ENCODE data around the gene ZNF81. TPM values are rescaled to one million over a fixed set of nuclear protein-coding genes. Genes with fewer than 3 reads are reported as not detected.
A peak's percentile ranks its signal among the peaks of the same experiment; 100 is the strongest.

Gene ZNF81
- total and polyA plus RNA-seq, 2 donors (not counting 1 experiment from before 2014, with no cell fraction given), result 3.5 to 5.4 TPM

GRCh38 chrX:47936224-47936939, 99.7 kb downstream of the ZNF81 start:
- H3K27me3 ChIP-seq (ENCODE audit: control insufficient read depth, insufficient read depth, low read length), result no peaks in the 10 kb centered on the region
- no peak overlapping the region for H3K27ac ChIP-seq (ENCODE audit: insufficient read depth, low read length)
- peak overlapping the region; percentile 5 for H3K4me2 ChIP-seq (ENCODE audit: extremely low read depth, insufficient read depth, low read length)
- peak; percentile 0 to 6 for DNase-seq (ENCODE audit: low read depth in 2 of 2)
- H3K4me1 ChIP-seq (ENCODE audit: control insufficient read depth, extremely low read depth, insufficient read depth, low read length), result no peaks in the 10 kb centered on the region
- H3K79me2 ChIP-seq (ENCODE audit: control insufficient read depth, insufficient read depth, low read length), result no peaks in the 10 kb centered on the region
- no peak overlapping the region for H2AFZ ChIP-seq (ENCODE audit: low read length)
- H3K4me3 ChIP-seq (replicated peaks in 1 of 4; ENCODE audit: control extremely low read depth in 1 of 4, insufficient read depth in 1 of 4, low read depth in 3 of 4, low read length in 4 of 4), result peak overlapping the region in 1 of 4 experiments; percentile 33
- H3K9me3 ChIP-seq (ENCODE audit: control insufficient read depth, insufficient read depth, low read depth, low read length), result no peaks in the 10 kb centered on the region
- no peak for TF ChIP-seq EZH2 (IDR thresholded peaks at IDR 0.05; ENCODE audit: low read length, missing control alignments)
- TF ChIP-seq, protein P1, sequence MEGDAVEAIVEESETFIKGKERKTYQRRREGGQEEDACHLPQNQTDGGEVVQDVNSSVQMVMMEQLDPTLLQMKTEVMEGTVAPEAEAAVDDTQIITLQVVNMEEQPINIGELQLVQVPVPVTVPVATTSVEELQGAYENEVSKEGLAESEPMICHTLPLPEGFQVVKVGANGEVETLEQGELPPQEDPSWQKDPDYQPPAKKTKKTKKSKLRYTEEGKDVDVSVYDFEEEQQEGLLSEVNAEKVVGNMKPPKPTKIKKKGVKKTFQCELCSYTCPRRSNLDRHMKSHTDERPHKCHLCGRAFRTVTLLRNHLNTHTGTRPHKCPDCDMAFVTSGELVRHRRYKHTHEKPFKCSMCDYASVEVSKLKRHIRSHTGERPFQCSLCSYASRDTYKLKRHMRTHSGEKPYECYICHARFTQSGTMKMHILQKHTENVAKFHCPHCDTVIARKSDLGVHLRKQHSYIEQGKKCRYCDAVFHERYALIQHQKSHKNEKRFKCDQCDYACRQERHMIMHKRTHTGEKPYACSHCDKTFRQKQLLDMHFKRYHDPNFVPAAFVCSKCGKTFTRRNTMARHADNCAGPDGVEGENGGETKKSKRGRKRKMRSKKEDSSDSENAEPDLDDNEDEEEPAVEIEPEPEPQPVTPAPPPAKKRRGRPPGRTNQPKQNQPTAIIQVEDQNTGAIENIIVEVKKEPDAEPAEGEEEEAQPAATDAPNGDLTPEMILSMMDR (conservative IDR thresholded peaks at IDR 0.05 in 1 of 2, IDR thresholded peaks at IDR 0.05 in 1 of 2; ENCODE audit: low read depth in 1 of 2, low read length in 2 of 2), result no peak
- H4K20me1 ChIP-seq (ENCODE audit: control insufficient read depth, extremely low read depth, insufficient read depth, low read length), result no peaks in the 10 kb centered on the region
- H3K9ac ChIP-seq (ENCODE audit: insufficient read depth, low read length), result no peak overlapping the region
- H3K36me3 ChIP-seq (ENCODE audit: control insufficient read depth, insufficient read depth, low read length), result no peaks in the 10 kb centered on the region

DNA sequence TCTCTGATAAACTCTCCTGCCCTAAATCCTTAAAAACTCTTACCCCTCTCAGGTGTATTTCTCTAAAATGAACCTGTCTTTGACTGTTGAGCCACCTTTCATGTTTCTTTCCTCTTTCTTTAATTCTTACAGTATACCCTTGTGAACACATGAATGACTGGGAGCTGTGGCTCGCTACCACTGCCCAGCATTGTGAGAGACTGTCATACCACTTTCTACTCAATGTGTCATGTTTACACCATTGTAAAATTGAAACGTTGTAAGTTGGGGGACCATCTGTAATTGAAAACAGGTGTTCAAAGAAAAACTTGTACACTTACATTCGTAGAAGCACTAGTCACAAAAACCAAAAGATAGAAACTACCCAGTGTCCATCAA, 100.2 kb downstream of the ZNF81 start:
- DNase-seq (ENCODE audit: low read depth in 2 of 2), result no peak
- H3K4me1 ChIP-seq (ENCODE audit: control insufficient read depth, extremely low read depth, insufficient read depth, low read length), result no peaks in the 10 kb centered on the region
- H3K79me2 ChIP-seq (ENCODE audit: control insufficient read depth, insufficient read depth, low read length), result no peaks in the 10 kb centered on the region
- no peaks in the 10 kb centered on the region for H3K27me3 ChIP-seq (ENCODE audit: control insufficient read depth, insufficient read depth, low read length)
- no peaks in the 10 kb centered on the region for H3K36me3 ChIP-seq (ENCODE audit: control insufficient read depth, insufficient read depth, low read length)
- no peaks in the 10 kb centered on the region for H3K9me3 ChIP-seq (ENCODE audit: control insufficient read depth, insufficient read depth, low read depth, low read length)
- H4K20me1 ChIP-seq (ENCODE audit: control insufficient read depth, extremely low read depth, insufficient read depth, low read length), result no peaks in the 10 kb centered on the region
- H3K4me2 ChIP-seq (ENCODE audit: extremely low read depth, insufficient read depth, low read length), result no peak overlapping the region
- no peak overlapping the region for H3K9ac ChIP-seq (ENCODE audit: insufficient read depth, low read length)
- H2AFZ ChIP-seq (ENCODE audit: low read length), result no peak overlapping the region
- H3K4me3 ChIP-seq (replicated peaks in 1 of 4; ENCODE audit: control extremely low read depth in 1 of 4, insufficient read depth in 1 of 4, low read depth in 3 of 4, low read length in 4 of 4), result no peak overlapping the region
- no peak for TF ChIP-seq EZH2 (IDR thresholded peaks at IDR 0.05; ENCODE audit: low read length, missing control alignments)
- TF ChIP-seq, protein P1 (conservative IDR thresholded peaks at IDR 0.05 in 1 of 2, IDR thresholded peaks at IDR 0.05 in 1 of 2; ENCODE audit: low read depth in 1 of 2, low read length in 2 of 2), result no peak
- H3K27ac ChIP-seq (ENCODE audit: insufficient read depth, low read length), result no peak overlapping the region

DNA sequence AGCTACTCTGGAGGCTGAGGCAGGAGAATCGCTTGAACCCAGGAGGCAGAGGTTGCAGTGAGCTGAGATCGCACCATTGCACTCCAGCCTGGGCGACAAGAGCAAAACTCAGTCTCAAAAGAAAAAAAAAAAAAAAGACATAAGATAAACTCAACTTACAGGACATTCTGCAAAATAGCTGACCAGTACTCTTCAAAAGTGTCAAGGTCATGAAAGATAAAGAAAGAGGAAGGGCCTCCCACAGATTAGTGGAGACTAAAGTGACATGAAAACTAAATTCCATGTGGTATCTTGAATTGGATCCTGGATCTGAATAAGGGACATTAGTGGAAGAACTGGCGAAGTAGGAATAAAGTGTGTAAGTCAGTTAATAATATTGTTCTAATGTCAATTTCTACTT, 103.7 kb downstream of the ZNF81 start:
- Histone ChIP-seq H3K79me2 (ENCODE audit: control insufficient read depth, insufficient read depth, low read length) (no peaks in the 10 kb centered on the region), H2AFZ (ENCODE audit: low read length) (no peak overlapping the region), H3K9me3 (ENCODE audit: control insufficient read depth, insufficient read depth, low read depth, low read length) (no peaks in the 10 kb centered on the region), H3K27me3 (ENCODE audit: control insufficient read depth, insufficient read depth, low read length) (no peaks in the 10 kb centered on the region), H4K20me1 (ENCODE audit: control insufficient read depth, extremely low read depth, insufficient read depth, low read length) (no peaks in the 10 kb centered on the region), H3K4me3 (replicated peaks in 1 of 4; ENCODE audit: control extremely low read depth in 1 of 4, insufficient read depth in 1 of 4, low read depth in 3 of 4, low read length in 4 of 4) (no peak overlapping the region), H3K9ac (ENCODE audit: insufficient read depth, low read length) (no peak overlapping the region), H3K27ac (ENCODE audit: insufficient read depth, low read length) (no peak overlapping the region), H3K4me1 (ENCODE audit: control insufficient read depth, extremely low read depth, insufficient read depth, low read length) (no peaks in the 10 kb centered on the region), H3K36me3 (ENCODE audit: control insufficient read depth, insufficient read depth, low read length) (no peaks in the 10 kb centered on the region), H3K4me2 (ENCODE audit: extremely low read depth, insufficient read depth, low read length) (no peak overlapping the region)
- TF ChIP-seq, protein P1 (conservative IDR thresholded peaks at IDR 0.05 in 1 of 2, IDR thresholded peaks at IDR 0.05 in 1 of 2; ENCODE audit: low read depth in 1 of 2, low read length in 2 of 2), result no peak
- DNase-seq (ENCODE audit: low read depth in 2 of 2), result no peak

All from fibroblast of lung (primary cell).